Activated T-cell treated with anti-CD3 and anti-CD28 coated beads, Interleukin-2, amount 50 U/mL, for 4 hours (primary cell): ENCODE results near the gene TGFA. TPM values are rescaled to one million over a fixed set of nuclear protein-coding genes. Genes with fewer than 3 reads are reported as not detected.

Source experiments
- ATAC-seq, 2 donors: fragments of 200-7000 bp; cut with Tn5 transposase; one replicate each; pipeline ENCODE4 v1.10.0; 2021
- DNase-seq: peaks from one replicate; pipeline ENCODE4 v3.0.0-alpha.2; 2020
- H3K27me3 Mint-ChIP-seq: one replicate; pipeline ENCODE4 v1.8.0; 2021; ENCODE audit warnings: low read depth, mixed read lengths
- H3K36me3 Mint-ChIP-seq: one replicate; pipeline ENCODE4 v1.8.0; 2022; ENCODE audit warnings: mixed read lengths; ENCODE audit not compliant: insufficient read depth
- H3K4me1 Mint-ChIP-seq: one replicate; pipeline ENCODE4 v1.8.0; 2021; ENCODE audit warnings: low read depth, mixed read lengths
- H3K4me3 Mint-ChIP-seq: one replicate; pipeline ENCODE4 v1.8.0; 2021; ENCODE audit warnings: mild to moderate bottlenecking, moderate library complexity, mixed read lengths
- H3K9me3 Mint-ChIP-seq: one replicate; pipeline ENCODE4 v1.8.0; 2021; ENCODE audit warnings: mixed read lengths
- total RNA-seq, 3 donors: library from RNA; stranded (reverse); gene quantifications; one replicate each; pipeline ENCODE4 v1.2.1, GENCODE V29; 2021

TGFA gene
- total RNA-seq, 3 donors from 2014 or later: 0.33 to 0.68 (median 0.53) TPM

DNA sequence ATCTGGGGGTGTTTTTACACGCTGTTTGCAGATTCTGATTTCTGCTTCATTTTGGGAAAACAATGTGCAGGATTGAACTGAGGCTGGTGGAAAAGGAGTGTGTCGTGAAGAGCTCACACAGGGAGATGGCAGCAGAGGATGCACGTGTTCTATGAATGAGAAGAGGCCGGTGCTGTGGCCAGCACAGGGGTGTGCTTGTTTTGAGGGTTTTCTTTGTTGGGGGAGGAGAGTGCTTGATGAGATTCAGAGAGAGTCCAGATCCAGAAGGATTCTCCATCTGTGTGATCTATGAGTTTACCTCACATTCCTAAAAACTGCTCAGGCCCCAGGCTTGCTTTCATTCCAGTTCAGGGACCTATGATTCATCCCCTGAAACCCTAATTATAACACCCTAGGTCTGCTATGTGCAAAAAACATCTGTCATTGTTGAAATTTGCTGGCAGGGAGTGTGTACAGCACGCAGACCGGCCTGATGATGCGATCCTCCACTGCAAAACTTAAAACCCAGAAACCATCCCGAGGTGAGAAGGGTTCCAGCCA is 12.1 kb downstream of the TGFA start:
- no peaks in the 10 kb centered on the region for H3K9me3 Mint-ChIP-seq
- ATAC-seq: no peak
- H3K27me3 Mint-ChIP-seq: no peaks in the 10 kb centered on the region
- DNase-seq: no peak
- no peak overlapping the region for H3K4me3 Mint-ChIP-seq
- H3K4me1 Mint-ChIP-seq: no peaks in the 10 kb centered on the region
- peaks cover 3% of the 10 kb centered on the region for H3K36me3 Mint-ChIP-seq

- H3K27me3 Mint-ChIP-seq: no peaks in the 10 kb centered on the region
- DNase-seq (no peak), ATAC-seq (no peak)
- no peak overlapping the region for H3K4me3 Mint-ChIP-seq
- H3K4me1 Mint-ChIP-seq: peaks cover 2% of the 10 kb centered on the region
- peaks cover 7% of the 10 kb centered on the region for H3K9me3 Mint-ChIP-seq
- H3K36me3 Mint-ChIP-seq: peaks cover 9% of the 10 kb centered on the region
These were observed 15.8 kb downstream of the TGFA start for GRCh38 chr2:70537840-70538239.

GRCh38 chr2:70536517-70537055 is 17.0 kb downstream of the TGFA start:
- H3K27me3 Mint-ChIP-seq: no peaks in the 10 kb centered on the region
- H3K36me3 Mint-ChIP-seq: peaks cover 9% of the 10 kb centered on the region
- DNase-seq: no peak
- peaks cover 7% of the 10 kb centered on the region for H3K9me3 Mint-ChIP-seq
- no peak for ATAC-seq
- H3K4me1 Mint-ChIP-seq: peaks cover 3% of the 10 kb centered on the region
- no peak overlapping the region for H3K4me3 Mint-ChIP-seq

DNA sequence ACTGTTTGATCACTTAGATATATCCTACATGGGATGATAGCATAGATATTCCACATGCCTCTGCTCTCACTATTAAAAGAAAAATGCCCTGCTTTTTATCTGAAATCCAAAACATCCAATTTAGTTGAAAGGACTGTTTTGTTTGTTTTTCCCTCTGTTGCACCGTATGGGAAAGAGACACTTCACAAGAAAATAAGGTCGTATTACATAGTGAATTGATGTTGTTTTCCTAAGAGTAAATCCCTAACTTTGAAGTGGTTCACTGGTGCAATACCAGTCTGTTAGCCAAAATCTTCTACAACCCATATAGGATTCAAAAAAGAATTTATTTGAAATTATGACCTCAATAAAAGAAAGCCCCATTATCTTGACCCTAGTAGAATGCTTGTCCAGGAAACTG is 18.1 kb downstream of the TGFA start:
- no peak for ATAC-seq
- Mint-ChIP-seq H3K9me3 (peaks cover 7% of the 10 kb centered on the region), H3K27me3 (no peaks in the 10 kb centered on the region), H3K4me3 (no peak overlapping the region), H3K36me3 (peaks cover 12% of the 10 kb centered on the region), H3K4me1 (peaks cover 4% of the 10 kb centered on the region)
- no peak for DNase-seq

DNA sequence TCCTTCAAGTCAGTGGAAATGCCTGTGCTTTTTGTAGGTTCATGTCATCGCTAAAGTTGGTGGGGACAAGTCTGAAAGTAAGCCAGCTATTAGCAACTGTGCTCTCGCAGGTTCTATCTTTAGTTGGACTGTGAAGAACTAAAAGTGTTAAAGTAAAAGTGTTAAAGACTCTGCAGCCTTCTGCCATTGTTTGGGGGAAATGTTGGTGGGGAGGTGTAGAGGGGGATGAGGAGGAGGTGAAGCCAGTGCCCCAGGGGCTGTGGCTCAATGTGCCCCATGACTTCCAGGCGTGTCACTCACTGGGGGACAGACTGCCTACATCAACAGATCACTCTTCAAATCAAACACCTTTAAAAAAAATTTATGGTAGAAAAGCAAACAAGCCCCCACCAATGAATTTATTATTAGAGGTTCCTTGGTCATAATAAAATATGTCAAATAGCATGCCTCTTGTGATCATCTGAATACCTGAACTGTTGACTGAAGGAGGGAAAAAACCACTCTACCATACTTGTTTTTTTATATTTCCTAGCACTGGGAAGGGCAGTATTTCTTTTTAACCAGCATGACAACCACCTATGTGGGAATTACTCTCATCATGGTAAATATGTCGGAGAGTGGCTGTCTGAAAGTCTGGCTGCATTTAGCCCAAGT is 19.3 kb downstream of the TGFA start:
- Mint-ChIP-seq H3K27me3 (no peaks in the 10 kb centered on the region), H3K4me3 (no peak overlapping the region), H3K4me1 (peaks cover 4% of the 10 kb centered on the region), H3K36me3 (peaks cover 12% of the 10 kb centered on the region), H3K9me3 (peaks cover 7% of the 10 kb centered on the region)
- ATAC-seq (no peak), DNase-seq (no peak)

DNA sequence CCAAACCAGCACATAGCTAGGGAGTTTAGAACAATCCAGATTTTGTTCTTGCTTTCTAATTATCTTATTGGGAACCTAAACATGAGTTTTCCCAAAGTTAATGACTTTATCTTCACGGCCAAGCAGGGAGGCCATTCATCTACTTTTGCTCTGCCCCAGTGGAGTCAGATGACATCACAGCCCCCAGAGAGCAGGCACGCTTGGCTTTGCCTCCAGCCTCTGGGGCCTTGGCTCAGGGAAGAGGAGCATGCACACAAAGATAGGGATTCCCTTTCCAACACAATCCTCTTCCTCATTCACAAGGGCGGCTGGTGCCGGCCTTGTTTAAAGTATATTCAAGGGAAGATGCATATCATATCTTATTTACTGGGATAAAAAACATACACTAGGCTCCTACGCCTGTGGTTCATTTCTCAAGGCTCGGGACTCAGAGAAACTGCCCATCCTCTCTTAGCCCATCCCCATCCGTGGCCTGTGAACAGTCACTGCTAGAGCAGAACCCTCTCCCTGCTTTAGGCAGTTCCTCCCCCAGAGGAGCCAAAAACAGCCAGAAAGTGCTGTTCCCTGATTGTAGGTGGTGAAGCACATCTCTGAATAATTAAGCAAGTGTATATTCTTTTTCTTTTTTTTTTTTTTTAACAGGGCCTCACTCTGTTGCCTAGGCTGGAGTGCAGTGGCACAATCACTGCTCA is 21.2 kb downstream of the TGFA start:
- Mint-ChIP-seq H3K27me3 (no peaks in the 10 kb centered on the region), H3K4me1 (peaks cover 4% of the 10 kb centered on the region)
- no peak for DNase-seq

GRCh38 chr2:70531419-70532086 is 22.1 kb downstream of the TGFA start:
- DNase-seq: no peak
- Mint-ChIP-seq H3K4me1 (peaks cover 4% of the 10 kb centered on the region), H3K9me3 (peaks cover 7% of the 10 kb centered on the region), H3K4me3 (no peak overlapping the region), H3K27me3 (no peaks in the 10 kb centered on the region), H3K36me3 (peaks cover 11% of the 10 kb centered on the region)
- no peak for ATAC-seq

More for the DNA sequence above, 21.2 kb downstream of the TGFA start:
- peaks cover 7% of the 10 kb centered on the region for H3K9me3 Mint-ChIP-seq
- no peak for ATAC-seq
- no peak overlapping the region for H3K4me3 Mint-ChIP-seq
- H3K36me3 Mint-ChIP-seq: peaks cover 11% of the 10 kb centered on the region

DNA sequence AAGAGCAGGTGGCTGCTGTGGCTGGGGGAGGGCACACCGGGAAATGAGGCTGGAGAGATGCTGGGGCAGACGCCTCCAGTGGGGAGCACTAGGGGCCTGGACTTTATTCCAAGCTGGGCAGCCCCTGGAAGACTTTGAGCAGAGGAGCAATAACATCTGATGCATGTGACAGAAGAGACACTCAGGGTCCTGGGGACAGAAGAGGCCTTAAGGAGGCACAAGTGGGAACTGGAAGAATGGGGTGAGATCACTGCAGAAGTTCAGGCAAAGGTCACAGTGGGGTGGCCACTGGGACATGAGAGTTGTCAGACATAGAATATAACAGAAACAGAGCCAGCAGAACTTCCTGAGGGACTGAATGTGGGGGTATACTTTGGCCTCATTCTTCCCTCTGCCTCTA is 24.0 kb downstream of the TGFA start:
- no peaks in the 10 kb centered on the region for H3K27me3 Mint-ChIP-seq

DNA sequence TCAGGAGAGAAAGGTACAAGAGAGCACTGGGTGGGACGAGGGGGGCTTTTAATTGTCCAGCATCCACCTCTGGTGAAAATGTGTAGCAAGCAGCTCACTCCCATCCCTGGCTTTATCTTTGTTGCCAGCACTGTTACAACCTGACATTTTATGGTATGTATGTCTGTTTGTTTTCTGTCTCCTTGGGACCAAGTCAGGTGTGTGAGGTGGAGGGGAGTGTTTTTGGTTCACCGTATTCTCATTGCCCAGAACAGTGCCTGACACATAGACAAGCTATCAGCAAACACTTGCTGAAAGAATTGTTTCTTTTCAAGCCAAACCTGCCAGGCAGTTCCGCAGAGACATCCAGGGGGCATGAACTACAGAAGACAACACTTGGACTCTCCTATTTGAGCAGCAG is 24.7 kb downstream of the TGFA start:
- DNase-seq: no peak
- no peak for ATAC-seq
- H3K36me3 Mint-ChIP-seq: peaks cover 5% of the 10 kb centered on the region
- H3K27me3 Mint-ChIP-seq: no peaks in the 10 kb centered on the region
- no peak overlapping the region for H3K4me3 Mint-ChIP-seq
- H3K9me3 Mint-ChIP-seq: no peaks in the 10 kb centered on the region
- H3K4me1 Mint-ChIP-seq: peaks cover 13% of the 10 kb centered on the region

More for the DNA sequence above, 24.0 kb downstream of the TGFA start:
- H3K4me1 Mint-ChIP-seq: peaks cover 7% of the 10 kb centered on the region
- H3K4me3 Mint-ChIP-seq: no peak overlapping the region
- peaks cover 5% of the 10 kb centered on the region for H3K36me3 Mint-ChIP-seq
- DNase-seq (no peak), ATAC-seq (no peak)
- no peaks in the 10 kb centered on the region for H3K9me3 Mint-ChIP-seq

- ATAC-seq (no peak), DNase-seq (no peak)
- Mint-ChIP-seq H3K27me3 (no peaks in the 10 kb centered on the region), H3K9me3 (no peaks in the 10 kb centered on the region), H3K4me1 (peaks cover 19% of the 10 kb centered on the region), H3K4me3 (no peak overlapping the region), H3K36me3 (peaks cover 5% of the 10 kb centered on the region)
These were observed 25.4 kb downstream of the TGFA start for GRCh38 chr2:70528276-70528675.

DNA sequence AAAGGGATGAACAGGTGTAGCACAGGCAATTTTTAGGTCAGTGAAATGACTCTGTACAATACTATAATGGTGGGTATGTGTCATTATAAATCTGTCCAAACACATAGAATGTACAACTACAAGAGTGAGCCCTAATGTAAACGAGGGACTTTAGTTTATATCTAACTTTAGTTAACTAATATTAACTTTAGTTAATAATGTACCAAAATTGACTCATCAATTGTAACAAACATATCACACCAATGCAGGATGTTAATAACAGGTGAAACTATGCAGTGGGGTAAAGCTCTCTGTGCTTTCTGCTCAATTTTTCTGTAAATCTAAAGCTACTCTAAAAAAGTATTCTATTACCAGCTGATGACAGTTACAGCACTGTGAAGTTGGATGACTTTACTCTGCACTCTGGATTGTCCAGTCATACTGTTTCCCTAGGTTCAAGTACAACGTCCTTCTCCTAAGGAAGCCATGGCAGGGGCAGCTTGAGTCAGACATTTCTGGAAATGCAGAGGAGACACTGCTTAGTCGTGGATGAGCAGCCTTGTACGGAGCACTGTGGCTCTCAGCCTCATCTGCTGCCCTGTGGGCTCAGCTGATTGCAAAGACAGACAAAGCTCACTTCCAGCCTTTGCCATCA is 26.1 kb downstream of the TGFA start:
- H3K9me3 Mint-ChIP-seq: no peaks in the 10 kb centered on the region
- no peaks in the 10 kb centered on the region for H3K27me3 Mint-ChIP-seq
- ATAC-seq (no peak), DNase-seq (no peak)
- no peak overlapping the region for H3K4me3 Mint-ChIP-seq
- H3K4me1 Mint-ChIP-seq: peaks cover 22% of the 10 kb centered on the region
- peaks cover 5% of the 10 kb centered on the region for H3K36me3 Mint-ChIP-seq

DNA sequence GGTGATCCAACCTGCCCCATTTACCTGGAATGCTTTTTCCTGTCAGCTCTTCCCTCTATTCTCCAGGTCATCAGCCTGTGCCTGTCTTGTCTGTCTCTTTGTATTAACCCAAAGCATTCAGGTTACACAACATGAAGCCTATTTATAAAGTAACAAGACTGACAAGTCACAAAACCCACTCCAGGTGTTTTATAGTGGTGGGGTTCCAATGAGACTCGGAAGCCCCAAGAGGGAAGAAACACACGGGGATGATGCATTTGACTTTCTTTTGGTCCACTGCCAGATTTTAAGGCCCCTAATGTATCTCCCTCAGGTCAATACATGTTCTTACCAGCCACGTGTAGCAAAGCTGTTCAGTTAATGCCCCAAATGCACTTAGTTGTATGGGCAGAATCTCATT is 27.5 kb downstream of the TGFA start:
- no peak overlapping the region for H3K4me3 Mint-ChIP-seq
- no peaks in the 10 kb centered on the region for H3K27me3 Mint-ChIP-seq
- ATAC-seq: no peak
- peaks cover 20% of the 10 kb centered on the region for H3K4me1 Mint-ChIP-seq
- no peaks in the 10 kb centered on the region for H3K9me3 Mint-ChIP-seq
- DNase-seq: no peak
- peaks cover 2% of the 10 kb centered on the region for H3K36me3 Mint-ChIP-seq

- Mint-ChIP-seq H3K4me3 (no peak overlapping the region), H3K4me1 (peaks cover 20% of the 10 kb centered on the region)
These were observed 28.6 kb downstream of the TGFA start for GRCh38 chr2:70525032-70525431.

More at GRCh38 chr2:70525032-70525431, 28.6 kb downstream of the TGFA start:
- H3K27me3 Mint-ChIP-seq: no peaks in the 10 kb centered on the region
- no peaks in the 10 kb centered on the region for H3K9me3 Mint-ChIP-seq
- DNase-seq: no peak
- no peak for ATAC-seq
- peaks cover 2% of the 10 kb centered on the region for H3K36me3 Mint-ChIP-seq
